Liver (tissue), 9 donors: ENCODE data around the gene PHTF2. TPM values are rescaled to one million over a fixed set of nuclear protein-coding genes. Genes with fewer than 3 reads are reported as not detected.

Source experiments
- DNase-seq: peaks from one replicate; pipeline ENCODE4 v3.0.0-alpha.2; 2017; ENCODE audit warnings: low spot score
- H3K27ac ChIP-seq, 2 donors: one replicate each; pipeline ENCODE4 v1.7.0; 2013; ENCODE audit warnings: inconsistent platforms in 2 of 2, low read length in 2 of 2, control low read depth in 1 of 2, low read depth in 1 of 2, mild to moderate bottlenecking in 1 of 2
- H3K27me3 ChIP-seq, 4 donors: one replicate each; pipeline versions ENCODE4 v1.6.1 to v1.7.0; 2013; ENCODE audit warnings: low read length in 3 of 4, inconsistent platforms in 1 of 4, mild to moderate bottlenecking in 1 of 4, moderate library complexity in 1 of 4; ENCODE audit not compliant: control insufficient read depth in 4 of 4, insufficient read depth in 4 of 4
- H3K36me3 ChIP-seq, 4 donors: one replicate each; pipeline versions ENCODE4 v1.6.1 to v1.7.0; 2013; ENCODE audit warnings: low read length in 3 of 4, mild to moderate bottlenecking in 3 of 4, low read depth in 1 of 4, moderate library complexity in 1 of 4; ENCODE audit not compliant: control insufficient read depth in 4 of 4, insufficient read depth in 3 of 4
- H3K4me1 ChIP-seq, 4 donors: one replicate each; pipeline versions ENCODE4 v1.6.1 to v1.7.0; 2013; ENCODE audit warnings: low read length in 3 of 4, mild to moderate bottlenecking in 3 of 4, moderate library complexity in 1 of 4; ENCODE audit not compliant: control insufficient read depth in 4 of 4, insufficient read depth in 4 of 4
- H3K4me3 ChIP-seq, 3 donors: one replicate each; pipeline versions ENCODE4 v1.6.1 to v1.7.0; 2013; ENCODE audit warnings: low read length in 3 of 3, control low read depth in 1 of 3, low read depth in 1 of 3, mild to moderate bottlenecking in 1 of 3
- H3K9ac ChIP-seq, 2 donors: one replicate each; pipeline ENCODE4 v1.7.0; 2013; ENCODE audit warnings: low read length in 2 of 2, mild to moderate bottlenecking in 2 of 2, moderate library complexity in 2 of 2, control low read depth in 1 of 2, low read depth in 1 of 2
- H3K9me3 ChIP-seq, 4 donors: one replicate each; pipeline versions ENCODE4 v1.6.1 to v1.7.0; 2013; ENCODE audit warnings: low read length in 3 of 4; ENCODE audit not compliant: control insufficient read depth in 4 of 4
- EGR1 ChIP-seq, 2 donors: IDR thresholded peaks; 2 replicates each; pipeline ENCODE4 v1.6.1; 2016 to 2018; ENCODE audit warnings: antibody characterized with exemption in 2 of 2, low read depth in 2 of 2
- GABPA ChIP-seq, 2 donors: IDR thresholded peaks in 1 of 2; conservative IDR thresholded peaks in 1 of 2; 2 replicates each; pipeline ENCODE4 v1.6.1; 2016; ENCODE audit warnings: antibody characterized with exemption in 2 of 2, mild to moderate bottlenecking in 1 of 2, moderate library complexity in 1 of 2
- HNF4A ChIP-seq, 2 donors: conservative IDR thresholded peaks; 2 replicates each; pipeline ENCODE4 v1.6.1; 2016; ENCODE audit warnings: antibody characterized with exemption in 2 of 2, mild to moderate bottlenecking in 2 of 2
- HNF4G ChIP-seq: IDR thresholded peaks from 2 replicates; pipeline ENCODE4 v1.6.1; 2016; ENCODE audit warnings: antibody characterized with exemption
- JUND ChIP-seq, 2 donors: IDR thresholded peaks; 2 replicates each; pipeline ENCODE4 v1.6.1; 2016; ENCODE audit warnings: antibody characterized with exemption in 2 of 2
- NR2F2 ChIP-seq: IDR thresholded peaks from 2 replicates; pipeline ENCODE4 v1.6.1; 2016; ENCODE audit warnings: antibody characterized with exemption
- RAD21 ChIP-seq, 2 donors: IDR thresholded peaks; 2 replicates each; pipeline ENCODE4 v1.6.1; 2016; ENCODE audit warnings: antibody characterized with exemption in 2 of 2, mild to moderate bottlenecking in 2 of 2
- RXRA ChIP-seq, 2 donors: IDR thresholded peaks; 2 replicates each; pipeline ENCODE4 v1.6.1; 2017 to 2018; ENCODE audit warnings: antibody characterized with exemption in 2 of 2, mild to moderate bottlenecking in 1 of 2
- SP1 ChIP-seq: IDR thresholded peaks from 2 replicates; pipeline ENCODE4 v1.6.1; 2018; ENCODE audit warnings: antibody characterized with exemption, mild to moderate bottlenecking
- TAF1 ChIP-seq: conservative IDR thresholded peaks from 2 replicates; pipeline ENCODE4 v1.6.1; 2016; ENCODE audit warnings: antibody characterized with exemption, mild to moderate bottlenecking
- YY1 ChIP-seq: IDR thresholded peaks from 2 replicates; pipeline ENCODE4 v1.6.1; 2016; ENCODE audit warnings: antibody characterized with exemption, mild to moderate bottlenecking
- WGBS: extraction: QIAGEN DNeasy Blood & Tissue Kit; methylation state at CpG from one replicate; pipeline ENCODE4 v1.1.7; 2013; 5-methylcytosine and 5-hydroxymethylcytosine counted together
- polyA plus RNA-seq, 2 donors: library from polyadenylated mRNA; stranded (reverse) in 1 of 2; unstranded in 1 of 2; fragments of 200-250 nt in 1 of 2; fragments of >200 nt in 1 of 2; fragmentation: Nextera tagmentation in 1 of 2; extraction: Ambion mirVana in 1 of 2; gene quantifications; one replicate each; pipeline versions ENCODE4 v1.2.1 to v1.2.3, GENCODE V29; 2013 to 2015
- total RNA-seq, 2 donors: library from RNA; depleted of rRNA; stranded (reverse); fragments of >200 nt; gene quantifications; one replicate each; pipeline ENCODE4 v1.2.3, GENCODE V29; 2014
- TF ChIP-seq, protein P1 (sequence below): IDR thresholded peaks from 2 replicates; pipeline ENCODE4 v1.6.1; 2016; ENCODE audit warnings: antibody characterized with exemption, mild to moderate bottlenecking
- TF ChIP-seq, protein P2 (sequence below): IDR thresholded peaks from 2 replicates; pipeline ENCODE4 v1.6.1; 2016; ENCODE audit warnings: antibody characterized with exemption
- TF ChIP-seq, protein P3 (sequence below): fragments of 150-350 bp; IDR thresholded peaks from 2 replicates; pipeline ENCODE4 v1.5.1; 2017; ENCODE audit warnings: improper control_type of control experiment, low read depth, low read length; ENCODE audit not compliant: missing input control
- donor health status: healthy.
- donor health status: healthy.
- donor health status: healthy.
- donor health status: healthy.
- donor health status: healthy.

The PHTF2 gene
- total and polyA plus RNA-seq, 4 donors, result 2.2 to 7.3 (median 4.7) TPM

DNA sequence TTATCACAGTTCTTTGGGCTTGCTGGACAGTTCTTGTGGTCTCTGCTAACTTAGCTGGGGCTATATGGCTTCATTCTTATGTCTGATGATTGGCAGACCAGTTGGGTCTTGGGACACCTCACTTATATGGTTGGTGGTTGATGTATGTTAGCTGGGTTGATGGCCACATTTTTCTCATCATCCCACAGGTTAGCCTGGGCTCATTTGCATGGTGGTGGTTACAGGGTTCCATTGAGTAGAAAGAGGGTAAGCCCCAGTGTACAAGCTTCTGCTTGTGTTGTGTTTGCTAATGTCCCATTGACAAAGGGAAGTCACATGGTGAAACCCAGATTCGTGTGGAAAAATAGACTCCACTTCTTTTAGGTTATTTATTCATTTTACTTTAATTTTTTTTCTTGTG is 41.0 kb upstream of the PHTF2 start:
- H3K4me3 ChIP-seq, result no peak overlapping the region
- no peak for DNase-seq
- H3K27ac ChIP-seq, result no peak overlapping the region
- no peak for TF ChIP-seq JUND (IDR thresholded peaks at IDR 0.05)
- no peak for TF ChIP-seq HNF4A (conservative IDR thresholded peaks at IDR 0.05)
- TF ChIP-seq TAF1, result no peak
- no peak for TF ChIP-seq GABPA (IDR thresholded peaks at IDR 0.05 in 1 of 2, conservative IDR thresholded peaks at IDR 0.05 in 1 of 2)
- no peak for TF ChIP-seq RXRA (IDR thresholded peaks at IDR 0.05)
- no peak for TF ChIP-seq EGR1 (IDR thresholded peaks at IDR 0.05; ENCODE audit: low read depth in 2 of 2)
- TF ChIP-seq RAD21 (IDR thresholded peaks at IDR 0.05), result no peak
- no peak for TF ChIP-seq HNF4G
- no peak for TF ChIP-seq SP1
- TF ChIP-seq YY1, result no peak
- TF ChIP-seq, protein P1, sequence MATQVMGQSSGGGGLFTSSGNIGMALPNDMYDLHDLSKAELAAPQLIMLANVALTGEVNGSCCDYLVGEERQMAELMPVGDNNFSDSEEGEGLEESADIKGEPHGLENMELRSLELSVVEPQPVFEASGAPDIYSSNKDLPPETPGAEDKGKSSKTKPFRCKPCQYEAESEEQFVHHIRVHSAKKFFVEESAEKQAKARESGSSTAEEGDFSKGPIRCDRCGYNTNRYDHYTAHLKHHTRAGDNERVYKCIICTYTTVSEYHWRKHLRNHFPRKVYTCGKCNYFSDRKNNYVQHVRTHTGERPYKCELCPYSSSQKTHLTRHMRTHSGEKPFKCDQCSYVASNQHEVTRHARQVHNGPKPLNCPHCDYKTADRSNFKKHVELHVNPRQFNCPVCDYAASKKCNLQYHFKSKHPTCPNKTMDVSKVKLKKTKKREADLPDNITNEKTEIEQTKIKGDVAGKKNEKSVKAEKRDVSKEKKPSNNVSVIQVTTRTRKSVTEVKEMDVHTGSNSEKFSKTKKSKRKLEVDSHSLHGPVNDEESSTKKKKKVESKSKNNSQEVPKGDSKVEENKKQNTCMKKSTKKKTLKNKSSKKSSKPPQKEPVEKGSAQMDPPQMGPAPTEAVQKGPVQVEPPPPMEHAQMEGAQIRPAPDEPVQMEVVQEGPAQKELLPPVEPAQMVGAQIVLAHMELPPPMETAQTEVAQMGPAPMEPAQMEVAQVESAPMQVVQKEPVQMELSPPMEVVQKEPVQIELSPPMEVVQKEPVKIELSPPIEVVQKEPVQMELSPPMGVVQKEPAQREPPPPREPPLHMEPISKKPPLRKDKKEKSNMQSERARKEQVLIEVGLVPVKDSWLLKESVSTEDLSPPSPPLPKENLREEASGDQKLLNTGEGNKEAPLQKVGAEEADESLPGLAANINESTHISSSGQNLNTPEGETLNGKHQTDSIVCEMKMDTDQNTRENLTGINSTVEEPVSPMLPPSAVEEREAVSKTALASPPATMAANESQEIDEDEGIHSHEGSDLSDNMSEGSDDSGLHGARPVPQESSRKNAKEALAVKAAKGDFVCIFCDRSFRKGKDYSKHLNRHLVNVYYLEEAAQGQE, result no peak
- TF ChIP-seq, protein P2, sequence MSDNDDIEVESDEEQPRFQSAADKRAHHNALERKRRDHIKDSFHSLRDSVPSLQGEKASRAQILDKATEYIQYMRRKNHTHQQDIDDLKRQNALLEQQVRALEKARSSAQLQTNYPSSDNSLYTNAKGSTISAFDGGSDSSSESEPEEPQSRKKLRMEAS, result no peak
- no peaks in the 10 kb centered on the region for H3K9me3 ChIP-seq
- H3K27me3 ChIP-seq, result no peaks in the 10 kb centered on the region
- H3K36me3 ChIP-seq, result peaks cover 0 to 1% (median 0%) of the 10 kb centered on the region in 4 donors
- 28% methylated on average over 1 of the region's 1 CpG for WGBS
- no peak overlapping the region for H3K9ac ChIP-seq
- peaks cover 1 to 19% (median 10%) of the 10 kb centered on the region in 4 donors for H3K4me1 ChIP-seq

DNA sequence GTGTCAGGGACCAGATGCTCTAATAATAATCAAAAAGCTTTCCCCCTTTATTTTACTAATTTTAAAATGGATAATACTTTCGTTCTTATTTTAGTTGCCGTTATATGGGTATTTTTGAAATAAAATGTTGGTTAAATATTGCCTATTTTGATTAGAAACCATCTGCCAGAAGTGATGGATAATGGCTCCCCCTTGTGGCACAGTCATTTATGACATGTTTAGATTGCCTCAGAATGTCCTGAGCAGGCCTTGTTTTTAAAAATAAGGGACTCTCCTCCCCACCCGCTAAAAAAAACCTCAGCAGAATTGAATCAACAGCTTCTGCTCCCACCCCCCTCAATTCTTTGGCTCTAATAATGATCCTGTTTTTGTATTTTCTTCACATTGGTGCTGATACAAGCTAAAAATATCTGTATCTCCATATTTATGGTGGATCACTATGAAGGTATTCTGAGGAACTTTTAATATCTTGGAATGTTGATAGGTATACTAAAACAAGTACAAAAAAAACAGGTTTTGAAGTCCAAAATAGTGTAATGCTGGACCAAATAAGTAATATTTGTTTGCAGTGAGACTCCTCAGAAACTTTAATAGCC is 39.2 kb upstream of the PHTF2 start:
- H3K9me3 ChIP-seq, result no peaks in the 10 kb centered on the region
- H3K27ac ChIP-seq, result peak overlapping the region in 1 of 2 donors; percentile 68
- H3K9ac ChIP-seq, result peak overlapping the region in 1 of 2 donors; percentile 85
- peaks cover 0 to 1% (median 0%) of the 10 kb centered on the region in 4 donors for H3K36me3 ChIP-seq
- WGBS, result 2% methylated on average over 3 of the region's 3 CpGs
- no peak overlapping the region for H3K4me3 ChIP-seq
- TF ChIP-seq JUND (IDR thresholded peaks at IDR 0.05) (no peak), EGR1 (IDR thresholded peaks at IDR 0.05; ENCODE audit: low read depth in 2 of 2) (no peak), HNF4A (conservative IDR thresholded peaks at IDR 0.05) (peak in 1 of 2 donors; percentile 5), HNF4G (no peak), NR2F2 (no peak), SP1 (no peak), RAD21 (IDR thresholded peaks at IDR 0.05) (peak; percentile 93 to 94), RXRA (IDR thresholded peaks at IDR 0.05) (no peak)
- TF ChIP-seq, protein P1, result no peak
- TF ChIP-seq, protein P3, sequence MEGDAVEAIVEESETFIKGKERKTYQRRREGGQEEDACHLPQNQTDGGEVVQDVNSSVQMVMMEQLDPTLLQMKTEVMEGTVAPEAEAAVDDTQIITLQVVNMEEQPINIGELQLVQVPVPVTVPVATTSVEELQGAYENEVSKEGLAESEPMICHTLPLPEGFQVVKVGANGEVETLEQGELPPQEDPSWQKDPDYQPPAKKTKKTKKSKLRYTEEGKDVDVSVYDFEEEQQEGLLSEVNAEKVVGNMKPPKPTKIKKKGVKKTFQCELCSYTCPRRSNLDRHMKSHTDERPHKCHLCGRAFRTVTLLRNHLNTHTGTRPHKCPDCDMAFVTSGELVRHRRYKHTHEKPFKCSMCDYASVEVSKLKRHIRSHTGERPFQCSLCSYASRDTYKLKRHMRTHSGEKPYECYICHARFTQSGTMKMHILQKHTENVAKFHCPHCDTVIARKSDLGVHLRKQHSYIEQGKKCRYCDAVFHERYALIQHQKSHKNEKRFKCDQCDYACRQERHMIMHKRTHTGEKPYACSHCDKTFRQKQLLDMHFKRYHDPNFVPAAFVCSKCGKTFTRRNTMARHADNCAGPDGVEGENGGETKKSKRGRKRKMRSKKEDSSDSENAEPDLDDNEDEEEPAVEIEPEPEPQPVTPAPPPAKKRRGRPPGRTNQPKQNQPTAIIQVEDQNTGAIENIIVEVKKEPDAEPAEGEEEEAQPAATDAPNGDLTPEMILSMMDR, result peak; percentile 81
- TF ChIP-seq, protein P2, result no peak
- no peaks in the 10 kb centered on the region for H3K27me3 ChIP-seq
- DNase-seq, result peak; percentile 79
- H3K4me1 ChIP-seq, result peaks cover 1 to 26% (median 16%) of the 10 kb centered on the region in 4 donors
